ENCODE results near the gene FTH1.

FTH1 gene

DNA sequence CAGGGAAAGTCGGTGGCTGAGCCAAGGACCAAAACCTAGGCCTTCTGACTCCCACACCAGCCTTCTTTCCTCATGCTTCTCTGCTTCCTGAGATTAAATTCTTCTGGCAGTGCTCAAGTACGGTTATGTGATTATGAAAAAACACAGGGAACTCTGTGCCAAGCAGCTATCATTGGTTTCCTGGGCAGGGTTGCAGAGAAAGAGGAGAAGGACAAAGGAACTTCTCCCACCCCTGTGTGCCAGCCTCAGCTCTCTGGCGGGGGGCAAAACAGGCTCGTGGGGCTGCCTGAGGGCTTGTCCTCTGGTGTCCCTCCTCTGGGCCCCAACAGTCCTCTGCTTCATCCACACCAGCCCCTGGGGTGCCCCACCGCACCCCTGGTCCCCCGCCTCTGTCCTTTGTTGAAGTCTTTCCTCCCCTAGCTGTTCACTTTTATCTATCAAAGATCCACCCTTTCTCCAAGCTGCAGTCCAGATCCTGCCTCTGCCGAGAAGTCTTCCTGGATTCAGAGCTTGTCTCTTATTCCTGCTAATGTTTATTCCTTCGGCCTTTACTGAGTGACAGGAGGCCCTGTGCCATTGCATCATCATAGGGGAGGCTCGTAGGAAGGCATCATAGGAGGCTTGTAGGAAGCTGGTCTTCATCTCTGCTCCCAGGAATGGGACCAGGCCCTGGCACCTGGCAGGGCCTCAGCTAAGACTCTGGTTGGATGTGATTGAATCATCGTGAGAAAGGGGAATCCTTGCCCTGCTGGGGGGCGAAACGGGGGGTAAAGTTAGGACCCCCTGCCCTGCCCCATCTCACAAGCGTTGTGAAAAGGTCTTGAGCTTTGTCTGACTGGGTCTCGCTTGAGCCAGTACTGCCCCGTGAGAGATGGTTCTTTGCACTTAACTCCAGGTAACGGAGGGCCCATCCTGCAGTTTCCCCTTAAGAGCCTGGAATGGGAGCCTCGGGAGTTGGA is 11.5 kb upstream of the FTH1 start:
- DNase-seq (ENCODE audit: low read depth) = peak; percentile 91
- H3K4me3 ChIP-seq (replicated peaks; ENCODE audit: low read depth, low read length) = no peak overlapping the region
- TF ChIP-seq, protein P1, sequence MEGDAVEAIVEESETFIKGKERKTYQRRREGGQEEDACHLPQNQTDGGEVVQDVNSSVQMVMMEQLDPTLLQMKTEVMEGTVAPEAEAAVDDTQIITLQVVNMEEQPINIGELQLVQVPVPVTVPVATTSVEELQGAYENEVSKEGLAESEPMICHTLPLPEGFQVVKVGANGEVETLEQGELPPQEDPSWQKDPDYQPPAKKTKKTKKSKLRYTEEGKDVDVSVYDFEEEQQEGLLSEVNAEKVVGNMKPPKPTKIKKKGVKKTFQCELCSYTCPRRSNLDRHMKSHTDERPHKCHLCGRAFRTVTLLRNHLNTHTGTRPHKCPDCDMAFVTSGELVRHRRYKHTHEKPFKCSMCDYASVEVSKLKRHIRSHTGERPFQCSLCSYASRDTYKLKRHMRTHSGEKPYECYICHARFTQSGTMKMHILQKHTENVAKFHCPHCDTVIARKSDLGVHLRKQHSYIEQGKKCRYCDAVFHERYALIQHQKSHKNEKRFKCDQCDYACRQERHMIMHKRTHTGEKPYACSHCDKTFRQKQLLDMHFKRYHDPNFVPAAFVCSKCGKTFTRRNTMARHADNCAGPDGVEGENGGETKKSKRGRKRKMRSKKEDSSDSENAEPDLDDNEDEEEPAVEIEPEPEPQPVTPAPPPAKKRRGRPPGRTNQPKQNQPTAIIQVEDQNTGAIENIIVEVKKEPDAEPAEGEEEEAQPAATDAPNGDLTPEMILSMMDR (IDR thresholded peaks at IDR 0.05; ENCODE audit: low read length, missing control alignments) = no peak

DNA sequence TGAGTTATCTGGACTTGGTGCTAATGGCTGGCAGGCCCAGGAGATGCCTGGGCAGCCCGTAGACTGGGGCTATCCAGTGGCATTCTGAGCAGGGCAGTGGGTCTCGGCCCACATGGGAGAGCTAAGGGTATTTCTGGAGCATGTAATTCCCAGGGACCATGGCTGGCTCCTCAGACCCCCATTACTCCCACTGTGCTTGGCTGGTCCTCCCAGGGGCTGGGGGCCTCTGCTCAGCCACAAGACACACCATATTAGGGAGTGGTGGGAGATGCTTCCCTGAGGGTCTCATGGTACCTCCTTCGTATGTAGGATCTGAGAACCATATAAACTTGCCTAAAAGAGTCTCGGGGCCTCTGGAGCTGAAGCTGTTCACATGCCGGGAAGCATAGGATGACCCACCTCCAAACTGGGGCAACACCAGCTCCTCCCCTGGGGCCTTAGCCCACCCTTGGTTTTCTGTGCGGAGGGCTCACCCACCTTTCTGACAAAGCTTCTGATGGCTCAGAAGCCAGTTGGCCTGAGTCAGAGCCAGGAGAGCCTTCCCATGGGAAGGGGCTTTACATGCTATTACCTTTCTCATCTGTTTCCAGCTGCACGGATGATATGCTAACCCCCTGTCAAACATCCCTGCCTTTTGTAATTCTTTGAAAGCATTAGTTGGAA is 9.5 kb upstream of the FTH1 start:
- no peak overlapping the region for H3K4me3 ChIP-seq (replicated peaks; ENCODE audit: low read depth, low read length)
- no peak for DNase-seq (ENCODE audit: low read depth)

DNA sequence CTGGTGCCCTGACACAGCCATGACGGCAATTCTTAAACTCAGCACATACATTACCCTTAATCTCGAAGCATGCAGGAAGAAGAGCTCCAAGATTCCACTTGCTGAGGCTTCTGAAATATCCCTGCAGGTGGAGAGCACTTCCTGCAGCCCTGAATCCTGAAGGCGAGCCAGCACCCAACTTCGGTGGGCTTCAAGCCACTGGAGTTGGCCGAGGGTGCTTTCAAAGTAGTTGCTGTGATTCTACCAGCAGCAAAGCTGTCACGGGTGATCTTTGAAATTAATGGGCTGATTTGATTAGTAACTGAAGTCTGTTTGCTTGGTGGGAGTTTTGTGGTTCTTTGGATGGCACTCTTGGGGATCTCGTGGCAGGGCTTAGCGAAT is 9.0 kb upstream of the FTH1 start:
- no peak overlapping the region for H3K4me3 ChIP-seq (replicated peaks; ENCODE audit: low read depth, low read length)
- no peak for DNase-seq (ENCODE audit: low read depth)
- TF ChIP-seq, protein P1 (IDR thresholded peaks at IDR 0.05; ENCODE audit: low read length, missing control alignments) = no peak

More for the DNA sequence above, 9.5 kb upstream of the FTH1 start:
- TF ChIP-seq, protein P1 (IDR thresholded peaks at IDR 0.05; ENCODE audit: low read length, missing control alignments) = no peak

DNA sequence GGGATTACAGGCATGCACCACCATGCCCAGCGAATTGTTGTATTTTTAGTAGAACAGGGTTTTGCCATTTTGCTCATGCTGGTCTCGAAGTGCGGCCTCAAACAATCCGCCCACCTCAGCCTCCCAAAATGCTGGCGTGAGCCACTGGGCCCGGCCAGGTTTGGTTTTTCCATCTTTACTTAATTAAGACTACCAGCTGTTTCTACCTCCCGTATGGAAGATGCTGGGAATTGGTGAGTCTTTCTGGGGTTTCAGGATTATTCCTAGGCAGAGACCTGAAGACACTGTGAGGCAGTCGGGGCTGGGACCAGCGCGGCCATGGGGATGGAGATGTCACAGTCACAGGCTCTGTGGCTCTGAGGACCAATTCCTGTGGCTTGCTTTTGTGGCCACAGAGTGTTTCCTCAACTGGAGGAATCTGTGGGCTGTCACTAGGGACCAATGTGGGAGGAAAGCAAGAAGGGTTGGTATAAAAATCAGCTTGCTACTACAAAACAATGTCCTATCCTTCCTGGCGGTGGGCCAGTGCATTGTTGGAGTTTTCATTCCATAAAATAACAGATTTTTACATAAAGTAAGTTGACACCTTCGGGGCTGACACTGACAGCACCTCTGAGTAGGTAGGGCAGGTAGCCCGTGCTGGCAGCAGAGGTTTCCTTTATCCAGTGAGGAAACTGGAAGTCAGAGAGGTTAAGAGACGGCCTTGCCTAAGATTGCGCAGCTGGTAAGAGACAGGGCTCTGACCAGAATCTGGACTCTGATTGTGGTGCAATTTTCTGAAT is 8.4 kb upstream of the FTH1 start:
- TF ChIP-seq, protein P1 (IDR thresholded peaks at IDR 0.05; ENCODE audit: low read length, missing control alignments) = no peak
- DNase-seq (ENCODE audit: low read depth) = peak; percentile 42
- H3K4me3 ChIP-seq (replicated peaks; ENCODE audit: low read depth, low read length) = no peak overlapping the region

DNA sequence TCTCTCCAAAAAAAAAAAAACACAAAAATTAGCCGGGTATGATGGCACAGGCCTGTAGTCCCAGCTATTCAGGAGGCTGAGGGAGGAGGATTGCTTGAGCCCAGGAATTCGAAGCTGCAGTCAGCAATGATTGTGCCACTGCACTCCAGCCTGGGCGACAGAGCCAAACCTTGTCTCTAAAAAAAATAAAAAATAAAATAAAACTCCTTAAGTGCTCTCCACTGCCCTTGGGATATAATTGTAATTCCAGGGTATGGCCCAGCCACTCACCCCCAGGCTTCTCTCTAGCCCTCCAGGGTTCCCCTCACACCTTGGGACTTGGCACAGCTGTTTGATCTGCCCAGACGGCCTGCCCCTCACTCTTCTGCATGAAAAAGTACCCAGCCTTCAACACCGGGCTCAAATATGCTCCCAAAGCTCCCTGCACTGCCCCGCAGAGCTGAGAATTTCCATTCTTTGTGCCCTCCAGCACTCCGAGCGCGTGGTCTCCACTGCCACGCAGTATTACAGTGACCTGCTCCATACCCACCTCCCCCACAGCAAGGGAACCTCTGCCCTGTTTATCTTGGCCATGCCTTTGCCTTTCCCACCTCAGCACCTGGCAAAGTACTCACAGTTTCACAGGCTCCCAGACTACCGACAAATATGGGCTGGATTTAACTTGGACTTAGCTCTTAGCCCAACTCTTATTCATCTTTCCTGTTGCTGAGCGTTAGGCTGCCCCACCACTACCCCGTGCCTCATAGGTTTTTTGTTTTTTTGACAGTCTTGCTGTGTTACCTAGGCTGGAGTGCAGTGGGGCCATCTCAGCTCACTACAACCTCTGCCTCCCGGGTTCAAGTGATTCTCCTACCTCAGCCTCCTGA is 7.6 kb upstream of the FTH1 start:
- DNase-seq (ENCODE audit: low read depth) = peak; percentile 55
- H3K4me3 ChIP-seq (replicated peaks; ENCODE audit: low read depth, low read length) = no peak overlapping the region
- TF ChIP-seq, protein P1 (IDR thresholded peaks at IDR 0.05; ENCODE audit: low read length, missing control alignments) = no peak
